Brain microvascular endothelial cell (primary cell): ENCODE data around the gene TEKTIP1.

Experiments used
- DNase-seq: peaks from one replicate; pipeline ENCODE4 v3.0.0-alpha.2; 2020
- H3K27ac ChIP-seq: fragments of 250-450 bp; sonication (Bioruptor Pico); 2 replicates; pipeline ENCODE4 v1.5.1; 2020; ENCODE audit warnings: mild to moderate bottlenecking, moderate library complexity
- H3K27me3 ChIP-seq: fragments of 250-450 bp; sonication (Bioruptor Pico); replicated peaks from 2 replicates; pipeline ENCODE4 v1.5.1; 2020; ENCODE audit warnings: mild to moderate bottlenecking
- H3K36me3 ChIP-seq: fragments of 250-450 bp; sonication (Bioruptor Pico); replicated peaks from 2 replicates; pipeline ENCODE4 v1.5.1; 2020; ENCODE audit warnings: mild to moderate bottlenecking
- H3K4me3 ChIP-seq: 2 replicates; pipeline ENCODE4 v1.5.1; 2011; ENCODE audit warnings: low read depth, mild to moderate bottlenecking, control low read depth, low read length, moderate library complexity
- in situ Hi-C: cut with HindIII; loops from 2 replicates; pipeline ENCODE4 v1.10.0; 2017; ENCODE audit warnings: low sequenced_read_pairs, low pct_ligation_motif_present
- TF ChIP-seq, protein P1 (sequence below): IDR thresholded peaks from 2 replicates; pipeline ENCODE4 v1.5.1; 2011; ENCODE audit warnings: low read depth, mild to moderate bottlenecking, moderate library complexity, low read length, control low read depth, inconsistent platforms; ENCODE audit errors: missing control alignments

The TEKTIP1 gene

GRCh38 chr19:3530389-3530788 is 8.6 kb upstream of the TEKTIP1 start:
- no peaks in the 10 kb centered on the region for H3K27me3 ChIP-seq
- no peak overlapping the region for H3K27ac ChIP-seq
- H3K4me3 ChIP-seq, result no peak overlapping the region
- in situ Hi-C loops, result no loop called here
- no peak for DNase-seq
- TF ChIP-seq, protein P1, sequence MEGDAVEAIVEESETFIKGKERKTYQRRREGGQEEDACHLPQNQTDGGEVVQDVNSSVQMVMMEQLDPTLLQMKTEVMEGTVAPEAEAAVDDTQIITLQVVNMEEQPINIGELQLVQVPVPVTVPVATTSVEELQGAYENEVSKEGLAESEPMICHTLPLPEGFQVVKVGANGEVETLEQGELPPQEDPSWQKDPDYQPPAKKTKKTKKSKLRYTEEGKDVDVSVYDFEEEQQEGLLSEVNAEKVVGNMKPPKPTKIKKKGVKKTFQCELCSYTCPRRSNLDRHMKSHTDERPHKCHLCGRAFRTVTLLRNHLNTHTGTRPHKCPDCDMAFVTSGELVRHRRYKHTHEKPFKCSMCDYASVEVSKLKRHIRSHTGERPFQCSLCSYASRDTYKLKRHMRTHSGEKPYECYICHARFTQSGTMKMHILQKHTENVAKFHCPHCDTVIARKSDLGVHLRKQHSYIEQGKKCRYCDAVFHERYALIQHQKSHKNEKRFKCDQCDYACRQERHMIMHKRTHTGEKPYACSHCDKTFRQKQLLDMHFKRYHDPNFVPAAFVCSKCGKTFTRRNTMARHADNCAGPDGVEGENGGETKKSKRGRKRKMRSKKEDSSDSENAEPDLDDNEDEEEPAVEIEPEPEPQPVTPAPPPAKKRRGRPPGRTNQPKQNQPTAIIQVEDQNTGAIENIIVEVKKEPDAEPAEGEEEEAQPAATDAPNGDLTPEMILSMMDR, result no peak
- peaks cover 57% of the 10 kb centered on the region for H3K36me3 ChIP-seq

- peaks cover 60% of the 10 kb centered on the region for H3K36me3 ChIP-seq
- no peak for DNase-seq
- no peak overlapping the region for H3K4me3 ChIP-seq
- no peak overlapping the region for H3K27ac ChIP-seq
- TF ChIP-seq, protein P1, result no peak
- in situ Hi-C loops, result no loop called here
- H3K27me3 ChIP-seq, result no peaks in the 10 kb centered on the region
These were observed 7.3 kb upstream of the TEKTIP1 start for GRCh38 chr19:3531716-3532115.

DNA sequence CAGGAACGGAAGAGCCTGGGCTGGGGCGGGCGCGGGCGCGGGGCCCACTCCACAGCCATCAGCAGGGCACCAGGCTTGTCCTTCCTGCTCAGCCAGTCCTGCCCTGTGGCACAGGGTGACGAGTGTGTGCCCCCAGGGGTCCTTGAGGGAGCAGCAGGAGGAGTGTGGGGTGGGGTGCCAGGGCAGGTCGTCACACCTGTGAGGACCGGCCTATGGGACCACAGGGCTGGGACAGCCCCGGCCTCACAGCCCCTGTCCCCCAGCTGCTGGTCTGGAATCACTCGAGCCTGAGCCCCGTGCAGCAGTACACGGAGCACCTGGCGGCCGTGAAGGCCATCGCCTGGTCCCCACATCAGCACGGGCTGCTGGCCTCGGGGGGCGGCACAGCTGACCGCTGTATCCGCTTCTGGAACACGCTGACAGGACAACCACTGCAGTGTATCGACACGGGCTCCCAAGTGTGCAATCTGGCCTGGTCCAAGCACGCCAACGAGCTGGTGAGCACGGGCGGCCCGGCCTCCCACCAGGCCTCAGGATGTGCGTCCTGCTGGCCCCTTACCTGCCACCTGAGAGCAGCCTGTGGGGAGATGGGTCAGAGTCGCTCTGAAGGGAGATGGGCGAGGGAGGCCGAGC is 6.7 kb upstream of the TEKTIP1 start:
- H3K27ac ChIP-seq, result no peak overlapping the region
- no peak overlapping the region for H3K4me3 ChIP-seq
- no peaks in the 10 kb centered on the region for H3K27me3 ChIP-seq
- TF ChIP-seq, protein P1, result no peak
- no peak for DNase-seq
- in situ Hi-C loops, result no loop called here
- H3K36me3 ChIP-seq, result peaks cover 55% of the 10 kb centered on the region

DNA sequence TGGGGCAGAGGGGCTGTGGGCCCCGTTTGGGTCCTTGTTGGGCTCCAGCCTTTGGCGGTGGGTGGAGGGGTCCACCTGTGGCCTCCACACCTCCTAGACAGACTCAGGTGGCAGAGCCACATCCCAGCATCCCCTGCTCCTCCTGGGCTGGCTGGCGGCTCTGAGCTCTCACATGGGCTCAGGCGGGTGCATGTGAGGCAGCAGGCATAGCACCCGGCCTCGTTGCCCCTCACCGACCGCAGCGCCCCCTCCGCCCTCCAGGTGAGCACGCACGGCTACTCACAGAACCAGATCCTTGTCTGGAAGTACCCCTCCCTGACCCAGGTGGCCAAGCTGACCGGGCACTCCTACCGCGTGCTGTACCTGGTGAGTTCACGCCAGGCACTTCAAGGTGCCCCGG is 5.9 kb upstream of the TEKTIP1 start:
- Histone ChIP-seq H3K36me3 (peaks cover 48% of the 10 kb centered on the region), H3K4me3 (no peak overlapping the region), H3K27me3 (no peaks in the 10 kb centered on the region), H3K27ac (no peak overlapping the region)
- DNase-seq, result no peak
- in situ Hi-C loops, result no loop called here
- TF ChIP-seq, protein P1, result no peak

GRCh38 chr19:3533563-3534216 is 5.3 kb upstream of the TEKTIP1 start:
- Histone ChIP-seq H3K4me3 (no peak overlapping the region), H3K27ac (no peak overlapping the region), H3K36me3 (peaks cover 44% of the 10 kb centered on the region), H3K27me3 (no peaks in the 10 kb centered on the region)
- TF ChIP-seq, protein P1, result no peak
- no peak for DNase-seq
- in situ Hi-C loops, result no loop called here
